HCT116 (cell line): Measurements from ENCODE around the gene CYBB. TPM values are rescaled to one million over a fixed set of nuclear protein-coding genes. Genes with fewer than 3 reads are reported as not detected.

Source experiments
- ATAC-seq: fragments of 200-7000 bp; cut with Tn5 transposase; 2 replicates; pipeline ENCODE4 v1.9.1; 2020; ENCODE audit warnings: mild to moderate bottlenecking, moderate library complexity
- BruUV-seq: library from RNA; stranded (reverse); fragments of 400-500 nt; replicated peaks from 2 replicates; lab custom pipeline; 2021; lab: Mats Ljungman, UMichigan
- CTCF ChIA-PET: fragments of 300-600 bp; sonication (Branson Sonifier 250); formaldehyde crosslinking; loops from one replicate; lab custom pipeline; 2021; ENCODE audit warnings: antibody characterized with exemption; lab: Charles Lee
- POLR2A ChIA-PET: fragments of 300-600, 350-600 bp; sonication (Branson Sonifier 250); formaldehyde crosslinking; loops from one replicate; lab custom pipeline; 2021; ENCODE audit warnings: antibody characterized with exemption; lab: Charles Lee
- RAD21 ChIA-PET, 2 experiments: fragments of 300-600 bp; sonication (Branson Sonifier 250); formaldehyde crosslinking; loops; one replicate each; lab custom pipeline; 2023; ENCODE audit warnings: low total read pairs in 2 of 2; ENCODE audit not compliant: uncharacterized antibody in 2 of 2, unreplicated experiment in 2 of 2, low non-redundant PET in 1 of 2; lab: Charles Lee
- DNase-seq: peaks from one replicate; pipeline ENCODE4 v3.0.0-alpha.2; 2010; ENCODE audit warnings: low read depth, low spot score
- H2AFZ ChIP-seq: fragments of 200-600 bp; shearing (Covaris generic), sonication (generic); 2 replicates; pipeline ENCODE4 v1.6.1; 2017; ENCODE audit warnings: low read depth, mixed run types, mixed read lengths, antibody characterized with exemption, low read length; ENCODE audit not compliant: poor library complexity, severe bottlenecking
- H3K27ac ChIP-seq: 2 replicates; pipeline ENCODE4 v1.5.1; 2012; ENCODE audit warnings: low read depth, low read length
- H3K27me3 ChIP-seq: fragments of 200-600 bp; sonication (generic); 2 replicates; pipeline ENCODE4 v1.6.1; 2016; ENCODE audit warnings: mixed run types, low read length, mixed read lengths; ENCODE audit not compliant: insufficient read depth
- H3K36me3 ChIP-seq, 2 experiments: fragments of 200-500 bp in 1 of 2; fragments of 200-600 bp in 1 of 2; sonication (Bioruptor generic) in 1 of 2; sonication (generic) in 1 of 2; 2 replicates each; pipeline versions ENCODE4 v1.5.1 to v1.6.1; 2014 to 2016; ENCODE audit warnings: low read length in 2 of 2, inconsistent platforms in 1 of 2, mixed read lengths in 1 of 2, mixed run types in 1 of 2; ENCODE audit not compliant: insufficient read depth in 2 of 2, control insufficient read depth in 1 of 2
- H3K4me1 ChIP-seq, 2 experiments: fragments of 200-600 bp in 1 of 2; sonication (generic) in 1 of 2; 2 replicates each; pipeline versions ENCODE4 v1.5.1 to v1.6.1; 2012 to 2017; ENCODE audit warnings: low read length in 2 of 2, inconsistent platforms in 1 of 2, mild to moderate bottlenecking in 1 of 2, mixed read lengths in 1 of 2, mixed run types in 1 of 2, moderate library complexity in 1 of 2; ENCODE audit not compliant: insufficient read depth in 2 of 2, control insufficient read depth in 1 of 2
- H3K4me2 ChIP-seq: fragments of 200-600 bp; sonication (generic); 2 replicates; pipeline ENCODE4 v1.6.1; 2017; ENCODE audit warnings: mixed run types, low read length, mixed read lengths
- H3K4me3 ChIP-seq, 2 experiments: fragments of 200-600 bp in 1 of 2; sonication (generic) in 1 of 2; replicated peaks in 1 of 2; 2 replicates each; pipeline ENCODE4 v1.5.1; 2011 to 2016; ENCODE audit warnings: low read length in 2 of 2, control low read depth in 1 of 2, low read depth in 1 of 2, mild to moderate bottlenecking in 1 of 2, mixed read lengths in 1 of 2, mixed run types in 1 of 2
- H3K79me2 ChIP-seq: fragments of 200-600 bp; sonication (generic); 2 replicates; pipeline ENCODE4 v1.6.1; 2017; ENCODE audit warnings: mild to moderate bottlenecking, mixed run types, low read length, moderate library complexity, mixed read lengths; ENCODE audit not compliant: insufficient read depth
- H3K9ac ChIP-seq: fragments of 200-600 bp; sonication (generic); 2 replicates; pipeline ENCODE4 v1.6.1; 2016; ENCODE audit warnings: low read length, mixed read lengths
- H3K9me2 ChIP-seq: fragments of 200-600 bp; sonication (generic), shearing (Covaris generic); 2 replicates; pipeline ENCODE4 v1.6.1; 2017; ENCODE audit warnings: mixed run types, mild to moderate bottlenecking, moderate library complexity; ENCODE audit not compliant: insufficient read depth
- H3K9me3 ChIP-seq, 2 experiments: fragments of 200-500 bp in 1 of 2; fragments of 200-600 bp in 1 of 2; sonication (Bioruptor generic) in 1 of 2; sonication (generic) in 1 of 2; 2 replicates each; pipeline ENCODE4 v1.6.1; 2014 to 2017; ENCODE audit warnings: low read length in 2 of 2, mixed read lengths in 2 of 2, inconsistent platforms in 1 of 2, low read depth in 1 of 2, mild to moderate bottlenecking in 1 of 2, mixed run types in 1 of 2, moderate library complexity in 1 of 2; ENCODE audit not compliant: control insufficient read depth in 1 of 2, insufficient read depth in 1 of 2
- H4K20me1 ChIP-seq: fragments of 200-600 bp; sonication (generic), shearing (Covaris generic); 2 replicates; pipeline ENCODE4 v1.6.1; 2017; ENCODE audit warnings: mixed run types, mild to moderate bottlenecking, moderate library complexity; ENCODE audit not compliant: insufficient read depth
- CEBPB ChIP-seq: IDR thresholded peaks from 2 replicates; pipeline ENCODE4 v1.6.1; 2012; ENCODE audit warnings: low read depth
- CTCF ChIP-seq, 3 experiments: fragments of 200-600 bp in 1 of 3; sonication (generic) in 1 of 3; IDR thresholded peaks in 2 of 3; conservative IDR thresholded peaks in 1 of 3; 2 replicates each; pipeline ENCODE4 v1.5.1; 2012 to 2017; ENCODE audit warnings: low read depth in 2 of 3, low read length in 2 of 3, antibody characterized with exemption in 1 of 3, borderline replicate concordance in 1 of 3, control low read depth in 1 of 3, mild to moderate bottlenecking in 1 of 3, mixed read lengths in 1 of 3, mixed run types in 1 of 3, moderate library complexity in 1 of 3; ENCODE audit not compliant: insufficient read depth in 1 of 3
- EGR1 ChIP-seq: IDR thresholded peaks from 2 replicates; pipeline ENCODE4 v1.6.1; 2012; ENCODE audit warnings: low read depth
- POLR2A ChIP-seq: IDR thresholded peaks from 2 replicates; pipeline ENCODE4 v1.7.0; 2011; ENCODE audit warnings: borderline replicate concordance; ENCODE audit not compliant: insufficient read depth, insufficient read length; ENCODE audit errors: extremely low read depth
- RAD21 ChIP-seq: IDR thresholded peaks from 2 replicates; pipeline ENCODE4 v1.6.1; 2012; ENCODE audit warnings: low read depth, mild to moderate bottlenecking
- SIN3A ChIP-seq: IDR thresholded peaks from 2 replicates; pipeline ENCODE4 v1.6.1; 2012; ENCODE audit warnings: low read depth
- SP1 ChIP-seq: IDR thresholded peaks from 2 replicates; pipeline ENCODE4 v1.6.1; 2012; ENCODE audit warnings: low read depth
- SRF ChIP-seq: IDR thresholded peaks from 2 replicates; pipeline ENCODE4 v1.6.1; 2012; ENCODE audit warnings: low read depth
- ZBTB33 ChIP-seq: IDR thresholded peaks from 2 replicates; pipeline ENCODE4 v1.6.1; 2011; ENCODE audit warnings: mild to moderate bottlenecking, low read length, moderate library complexity; ENCODE audit not compliant: insufficient replicate concordance; ENCODE audit errors: extremely low read depth
- ZFX ChIP-seq: fragments of 450-650 bp; IDR thresholded peaks from 2 replicates; pipeline ENCODE4 v1.6.1; 2017
- intact Hi-C: fragments of 100-400 bp; cut with micrococcal nuclease; formaldehyde crosslinking; loops from 2 replicates; pipeline ENCODE4 v1.10.0; 2022
- total RNA-seq: library from RNA; stranded (reverse); gene quantifications from one replicate; pipeline ENCODE4 v1.2.1, GENCODE V29; 2021; ENCODE audit not compliant: unreplicated experiment

The CYBB gene
- total RNA-seq, 1 experiment from 2014 or later, result 0.59 TPM

- TF ChIP-seq CTCF (IDR thresholded peaks at IDR 0.05 in 2 of 3, conservative IDR thresholded peaks at IDR 0.05 in 1 of 3; ENCODE audit: borderline replicate concordance in 1 of 3, insufficient read depth in 1 of 3, low read depth in 2 of 3, low read length in 2 of 3), result no peak
These were observed 20.9 kb downstream of the CYBB start (continued) for GRCh38 chrX:37800717-37801116.

- no peaks in the 10 kb centered on the region for H3K79me2 ChIP-seq
- BruUV-seq, result no TSS peak
- ChIA-PET POLR2A (no interaction called here), CTCF (no interaction called here), RAD21 (no interaction called here)
- TF ChIP-seq POLR2A (no peak), SRF (no peak), ZFX (no peak), SP1 (no peak), ZBTB33 (no peak), CEBPB (no peak), EGR1 (no peak), RAD21 (no peak), SIN3A (no peak)
- DNase-seq (no peak), ATAC-seq (no peak)
- no peak overlapping the region for H3K4me2 ChIP-seq
- H3K4me3 ChIP-seq, result no peak overlapping the region
- H3K4me1 ChIP-seq, result no peaks in the 10 kb centered on the region
- H2AFZ ChIP-seq, result no peak overlapping the region
- H3K27ac ChIP-seq, result no peak overlapping the region
- no peak overlapping the region for H3K9ac ChIP-seq
- H3K27me3 ChIP-seq, result no peaks in the 10 kb centered on the region
- intact Hi-C loops, result no loop called here
- H4K20me1 ChIP-seq, result no peaks in the 10 kb centered on the region
- H3K9me3 ChIP-seq, result no peaks in the 10 kb centered on the region
- H3K9me2 ChIP-seq, result no peaks in the 10 kb centered on the region; the same call in 1 of the 2 replicates
- H3K36me3 ChIP-seq, result no peaks in the 10 kb centered on the region
These were observed 22.2 kb downstream of the CYBB start for GRCh38 chrX:37802028-37802427.
